HUES6 (cell line): Measurements from ENCODE around the gene NLRC3.

ENCODE experiments used
- H3K27ac ChIP-seq: 2 replicates; pipeline ENCODE4 v1.7.0; 2013; ENCODE audit warnings: low read depth, mild to moderate bottlenecking, low read length, inconsistent platforms
- H3K27me3 ChIP-seq: 2 replicates; pipeline ENCODE4 v1.6.1; 2013; ENCODE audit warnings: low read length; ENCODE audit not compliant: control insufficient read depth, insufficient read depth
- H3K36me3 ChIP-seq: 2 replicates; pipeline ENCODE4 v1.6.1; 2013; ENCODE audit warnings: low read length; ENCODE audit not compliant: control insufficient read depth, insufficient read depth
- H3K4me1 ChIP-seq: 2 replicates; pipeline ENCODE4 v1.6.1; 2013; ENCODE audit warnings: low read length; ENCODE audit not compliant: control insufficient read depth, insufficient read depth
- H3K4me3 ChIP-seq: 2 replicates; pipeline ENCODE4 v1.5.1; 2013; ENCODE audit warnings: low read depth, low read length
- H3K9ac ChIP-seq: one replicate; pipeline ENCODE4 v1.6.1; 2013; ENCODE audit warnings: mild to moderate bottlenecking, low read length
- H3K9me3 ChIP-seq: 2 replicates; pipeline ENCODE4 v1.6.1; 2013; ENCODE audit warnings: low read depth, low read length; ENCODE audit not compliant: control insufficient read depth, insufficient read depth

The NLRC3 gene

GRCh38 chr16:3525951-3526350 is 51.3 kb downstream of the NLRC3 start:
- Histone ChIP-seq H3K4me1 (no peaks in the 10 kb centered on the region), H3K9me3 (no peaks in the 10 kb centered on the region), H3K36me3 (peaks cover 48% of the 10 kb centered on the region), H3K27me3 (no peaks in the 10 kb centered on the region), H3K27ac (no peak overlapping the region), H3K9ac (no peak overlapping the region), H3K4me3 (no peak overlapping the region)

GRCh38 chr16:3523281-3523680 is 53.9 kb downstream of the NLRC3 start:
- Histone ChIP-seq H3K4me3 (no peak overlapping the region), H3K27me3 (no peaks in the 10 kb centered on the region), H3K4me1 (no peaks in the 10 kb centered on the region), H3K9me3 (no peaks in the 10 kb centered on the region), H3K9ac (no peak overlapping the region), H3K27ac (no peak overlapping the region), H3K36me3 (peaks cover 50% of the 10 kb centered on the region)

- H3K9me3 ChIP-seq, result no peaks in the 10 kb centered on the region
- H3K9ac ChIP-seq, result no peak overlapping the region
- H3K36me3 ChIP-seq, result peaks cover 51% of the 10 kb centered on the region
- no peaks in the 10 kb centered on the region for H3K27me3 ChIP-seq
- H3K4me1 ChIP-seq, result no peaks in the 10 kb centered on the region
- no peak overlapping the region for H3K4me3 ChIP-seq
- no peak overlapping the region for H3K27ac ChIP-seq
These were observed 56.4 kb downstream of the NLRC3 start for GRCh38 chr16:3520841-3521240.

GRCh38 chr16:3520413-3520812 is 56.8 kb downstream of the NLRC3 start:
- no peak overlapping the region for H3K27ac ChIP-seq
- H3K9ac ChIP-seq, result no peak overlapping the region
- H3K36me3 ChIP-seq, result peaks cover 55% of the 10 kb centered on the region

GRCh38 chr16:3519581-3519980 is 57.6 kb downstream of the NLRC3 start:
- H3K9me3 ChIP-seq, result no peaks in the 10 kb centered on the region
- H3K27ac ChIP-seq, result no peak overlapping the region
- no peak overlapping the region for H3K9ac ChIP-seq
- H3K4me3 ChIP-seq, result no peak overlapping the region
- H3K4me1 ChIP-seq, result no peaks in the 10 kb centered on the region
- H3K36me3 ChIP-seq, result peaks cover 53% of the 10 kb centered on the region
- H3K27me3 ChIP-seq, result no peaks in the 10 kb centered on the region

More at GRCh38 chr16:3520413-3520812, 56.8 kb downstream of the NLRC3 start:
- no peaks in the 10 kb centered on the region for H3K4me1 ChIP-seq
- H3K9me3 ChIP-seq, result no peaks in the 10 kb centered on the region
- H3K27me3 ChIP-seq, result no peaks in the 10 kb centered on the region
- H3K4me3 ChIP-seq, result no peak overlapping the region

GRCh38 chr16:3518986-3519348 is 58.2 kb downstream of the NLRC3 start:
- no peaks in the 10 kb centered on the region for H3K9me3 ChIP-seq
- no peaks in the 10 kb centered on the region for H3K4me1 ChIP-seq
- H3K36me3 ChIP-seq, result peaks cover 59% of the 10 kb centered on the region
- no peaks in the 10 kb centered on the region for H3K27me3 ChIP-seq
- no peak overlapping the region for H3K27ac ChIP-seq
- no peak overlapping the region for H3K9ac ChIP-seq
- H3K4me3 ChIP-seq, result no peak overlapping the region

GRCh38 chr16:3518292-3518985 is 58.8 kb downstream of the NLRC3 start:
- no peaks in the 10 kb centered on the region for H3K9me3 ChIP-seq
- no peaks in the 10 kb centered on the region for H3K4me1 ChIP-seq
- H3K27me3 ChIP-seq, result no peaks in the 10 kb centered on the region
- no peak overlapping the region for H3K9ac ChIP-seq
- no peak overlapping the region for H3K27ac ChIP-seq
- H3K4me3 ChIP-seq, result no peak overlapping the region
- H3K36me3 ChIP-seq, result peaks cover 58% of the 10 kb centered on the region

- Histone ChIP-seq H3K4me1 (no peaks in the 10 kb centered on the region), H3K27me3 (no peaks in the 10 kb centered on the region), H3K27ac (no peak overlapping the region), H3K9ac (no peak overlapping the region), H3K9me3 (no peaks in the 10 kb centered on the region), H3K4me3 (no peak overlapping the region), H3K36me3 (peaks cover 71% of the 10 kb centered on the region)
These were observed 61.3 kb downstream of the NLRC3 start for GRCh38 chr16:3515897-3516296.

- Histone ChIP-seq H3K27me3 (no peaks in the 10 kb centered on the region), H3K9me3 (no peaks in the 10 kb centered on the region), H3K27ac (no peak overlapping the region), H3K4me1 (no peaks in the 10 kb centered on the region), H3K36me3 (peaks cover 71% of the 10 kb centered on the region), H3K9ac (no peak overlapping the region), H3K4me3 (no peak overlapping the region)
These were observed 62.6 kb downstream of the NLRC3 start for GRCh38 chr16:3514621-3515020.

- H3K36me3 ChIP-seq, result peaks cover 71% of the 10 kb centered on the region
- no peaks in the 10 kb centered on the region for H3K4me1 ChIP-seq
- H3K27me3 ChIP-seq, result no peaks in the 10 kb centered on the region
- no peak overlapping the region for H3K27ac ChIP-seq
- no peak overlapping the region for H3K4me3 ChIP-seq
- H3K9me3 ChIP-seq, result no peaks in the 10 kb centered on the region
- H3K9ac ChIP-seq, result no peak overlapping the region
These were observed 63.2 kb downstream of the NLRC3 start for GRCh38 chr16:3513892-3514583.

GRCh38 chr16:3511286-3512180 is 65.7 kb downstream of the NLRC3 start:
- H3K4me1 ChIP-seq, result no peaks in the 10 kb centered on the region
- H3K36me3 ChIP-seq, result peaks cover 74% of the 10 kb centered on the region
- H3K9me3 ChIP-seq, result no peaks in the 10 kb centered on the region
- no peaks in the 10 kb centered on the region for H3K27me3 ChIP-seq
- H3K27ac ChIP-seq, result no peak overlapping the region
- no peak overlapping the region for H3K9ac ChIP-seq
- no peak overlapping the region for H3K4me3 ChIP-seq
